ENCODE results near the gene SVEP1.

SVEP1 gene

DNA sequence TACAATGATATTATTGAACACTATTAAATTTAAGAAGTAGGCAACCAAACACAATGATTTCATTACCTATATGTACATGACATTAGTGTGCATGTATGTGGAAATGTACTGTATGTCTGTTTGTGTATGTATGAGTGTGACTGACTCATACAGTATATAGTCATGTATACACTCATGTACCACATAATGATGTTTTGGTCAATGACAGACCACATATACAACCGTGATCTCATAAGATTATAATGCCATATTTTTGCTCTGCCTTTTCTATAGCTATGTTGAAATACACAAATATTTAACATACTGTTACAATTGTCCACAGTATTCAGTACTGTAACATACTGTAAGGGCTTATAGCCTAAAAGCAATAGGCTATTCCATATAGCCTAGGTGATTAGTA, 19.7 kb downstream of the SVEP1 start:
- H3K27ac ChIP-seq = no peak overlapping the region
- TF ChIP-seq, protein P1, sequence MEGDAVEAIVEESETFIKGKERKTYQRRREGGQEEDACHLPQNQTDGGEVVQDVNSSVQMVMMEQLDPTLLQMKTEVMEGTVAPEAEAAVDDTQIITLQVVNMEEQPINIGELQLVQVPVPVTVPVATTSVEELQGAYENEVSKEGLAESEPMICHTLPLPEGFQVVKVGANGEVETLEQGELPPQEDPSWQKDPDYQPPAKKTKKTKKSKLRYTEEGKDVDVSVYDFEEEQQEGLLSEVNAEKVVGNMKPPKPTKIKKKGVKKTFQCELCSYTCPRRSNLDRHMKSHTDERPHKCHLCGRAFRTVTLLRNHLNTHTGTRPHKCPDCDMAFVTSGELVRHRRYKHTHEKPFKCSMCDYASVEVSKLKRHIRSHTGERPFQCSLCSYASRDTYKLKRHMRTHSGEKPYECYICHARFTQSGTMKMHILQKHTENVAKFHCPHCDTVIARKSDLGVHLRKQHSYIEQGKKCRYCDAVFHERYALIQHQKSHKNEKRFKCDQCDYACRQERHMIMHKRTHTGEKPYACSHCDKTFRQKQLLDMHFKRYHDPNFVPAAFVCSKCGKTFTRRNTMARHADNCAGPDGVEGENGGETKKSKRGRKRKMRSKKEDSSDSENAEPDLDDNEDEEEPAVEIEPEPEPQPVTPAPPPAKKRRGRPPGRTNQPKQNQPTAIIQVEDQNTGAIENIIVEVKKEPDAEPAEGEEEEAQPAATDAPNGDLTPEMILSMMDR (conservative IDR thresholded peaks at IDR 0.05) = no peak

DNA sequence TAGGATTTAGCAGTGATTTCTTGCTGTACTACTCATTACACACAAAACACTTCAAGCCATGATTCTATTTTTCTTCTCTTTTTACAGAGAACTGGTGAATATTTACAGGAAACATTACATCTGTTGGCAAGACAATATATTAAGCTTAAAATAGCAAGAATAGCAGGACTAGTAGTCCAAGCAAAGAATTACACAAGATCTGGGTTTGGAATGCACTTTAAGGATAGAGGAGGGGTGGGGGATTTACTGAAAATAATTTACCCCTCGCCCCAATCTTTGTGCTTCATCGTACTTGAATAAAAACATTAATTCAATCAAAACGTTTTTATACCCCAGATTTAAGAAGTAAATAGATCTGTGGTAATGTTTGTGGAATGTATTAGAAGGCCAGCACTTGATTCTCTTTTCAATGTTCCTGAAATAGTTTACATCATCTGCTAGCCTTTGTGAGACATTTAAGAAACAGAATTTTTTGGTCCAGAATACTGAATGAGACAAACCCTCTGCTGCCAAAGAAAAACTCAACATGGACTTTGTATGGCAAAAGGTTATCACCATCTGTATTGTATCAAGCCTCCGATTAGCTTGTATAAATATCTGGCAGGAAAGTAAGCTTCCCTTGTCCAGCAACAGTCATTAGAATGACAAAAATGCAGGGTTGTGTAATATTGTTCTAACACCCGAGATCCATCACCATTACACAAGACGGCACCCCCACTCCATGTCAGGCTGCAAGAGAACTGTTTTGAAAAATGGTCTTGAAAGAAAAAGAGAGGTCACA, 23.8 kb downstream of the SVEP1 start:
- H3K27ac ChIP-seq = no peak overlapping the region
- TF ChIP-seq, protein P1 (conservative IDR thresholded peaks at IDR 0.05) = no peak
- TF ChIP-seq ZFX (IDR thresholded peaks at IDR 0.05) = no peak

DNA sequence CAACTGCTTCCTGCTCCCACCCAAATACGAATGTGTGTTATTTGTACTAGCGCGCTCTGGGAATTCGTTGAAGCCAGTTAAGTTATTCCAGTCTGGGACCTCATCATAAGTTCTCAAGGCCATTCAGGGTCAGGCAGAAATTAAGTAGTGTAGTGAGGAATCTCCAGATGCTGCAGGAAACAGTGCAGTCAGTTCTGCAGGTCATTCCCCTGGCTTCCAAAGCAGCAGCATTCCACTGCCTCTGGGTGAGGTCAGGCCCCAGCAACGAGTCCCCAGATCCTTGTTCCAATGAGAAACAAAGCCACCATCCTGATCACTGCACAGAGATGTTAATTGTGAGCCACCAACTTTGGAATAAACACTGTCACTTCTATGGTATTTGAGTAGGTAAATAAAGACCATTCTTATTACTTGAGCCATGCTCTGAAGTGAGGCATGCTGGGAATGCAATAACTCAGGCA, 33.1 kb downstream of the SVEP1 start:
- H3K27ac ChIP-seq = no peak overlapping the region

DNA sequence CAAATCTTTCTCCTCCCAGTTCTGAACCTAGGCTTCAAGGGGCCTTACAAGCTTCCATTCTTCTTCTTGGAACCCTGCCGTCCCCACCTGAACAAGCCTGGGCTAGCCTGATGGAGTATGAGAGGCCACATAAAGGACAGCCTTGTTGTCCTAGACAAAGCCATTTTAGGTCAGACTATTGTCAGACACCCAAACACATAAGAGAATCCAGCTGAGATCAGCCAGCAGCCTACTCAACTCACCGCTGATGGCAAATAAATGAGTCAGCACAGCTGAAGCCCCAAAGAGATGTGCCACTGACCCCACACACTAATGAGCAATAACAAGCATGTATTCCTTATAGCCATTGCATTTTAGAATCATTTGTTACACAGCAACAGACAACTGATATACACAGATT, 33.8 kb downstream of the SVEP1 start:
- H3K27ac ChIP-seq = no peak overlapping the region
- TF ChIP-seq, protein P1 (conservative IDR thresholded peaks at IDR 0.05) = no peak
- TF ChIP-seq ZFX (IDR thresholded peaks at IDR 0.05) = no peak

More for the DNA sequence above, 33.1 kb downstream of the SVEP1 start:
- no peak for TF ChIP-seq ZFX (IDR thresholded peaks at IDR 0.05)
- TF ChIP-seq, protein P1 (conservative IDR thresholded peaks at IDR 0.05) = no peak

DNA sequence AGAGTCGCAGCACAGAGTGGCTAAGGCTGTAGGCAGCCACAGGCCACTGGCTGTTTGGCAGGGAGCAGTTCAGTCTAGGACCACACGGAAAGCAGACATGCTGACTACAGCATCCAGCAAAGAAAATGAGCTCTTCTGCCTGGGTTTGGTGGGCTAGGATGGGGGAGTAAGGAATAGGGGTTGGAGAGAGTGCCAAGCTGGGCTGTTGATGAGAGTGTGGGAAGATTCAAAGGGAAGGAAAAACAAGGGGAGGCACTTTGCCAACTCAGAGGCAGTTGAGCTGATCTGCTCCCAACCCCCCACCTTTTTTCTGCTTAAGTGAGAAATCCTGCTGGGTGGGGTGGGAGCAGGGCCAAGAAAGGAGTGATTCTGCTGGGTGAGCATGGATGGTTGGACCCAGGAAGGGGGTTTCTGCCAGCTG, 35.9 kb downstream of the SVEP1 start:
- H3K27ac ChIP-seq = no peak overlapping the region
- TF ChIP-seq ZFX (IDR thresholded peaks at IDR 0.05) = no peak
- TF ChIP-seq, protein P1 (conservative IDR thresholded peaks at IDR 0.05) = no peak

DNA sequence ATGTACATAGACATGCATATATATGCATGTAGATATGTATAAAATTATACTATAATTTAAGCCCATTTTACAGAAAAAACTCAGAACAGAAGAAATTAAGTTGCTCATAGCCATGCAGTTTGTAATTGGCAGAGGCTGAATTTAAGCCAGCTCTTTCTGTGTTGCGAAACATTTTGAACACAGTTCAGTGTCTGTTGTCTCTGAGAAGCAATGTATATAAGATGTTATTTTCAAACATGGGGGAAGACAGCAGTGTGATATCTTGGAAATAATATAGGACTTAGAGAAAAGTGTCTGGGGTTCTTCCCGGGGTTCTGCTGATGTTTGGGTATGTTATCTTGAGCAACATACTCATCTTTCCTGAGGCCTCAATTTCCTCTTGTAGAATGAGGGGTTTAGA, 37.6 kb downstream of the SVEP1 start:
- H3K27ac ChIP-seq = no peak overlapping the region
- no peak for TF ChIP-seq ZFX (IDR thresholded peaks at IDR 0.05)
- TF ChIP-seq, protein P1 (conservative IDR thresholded peaks at IDR 0.05) = no peak

DNA sequence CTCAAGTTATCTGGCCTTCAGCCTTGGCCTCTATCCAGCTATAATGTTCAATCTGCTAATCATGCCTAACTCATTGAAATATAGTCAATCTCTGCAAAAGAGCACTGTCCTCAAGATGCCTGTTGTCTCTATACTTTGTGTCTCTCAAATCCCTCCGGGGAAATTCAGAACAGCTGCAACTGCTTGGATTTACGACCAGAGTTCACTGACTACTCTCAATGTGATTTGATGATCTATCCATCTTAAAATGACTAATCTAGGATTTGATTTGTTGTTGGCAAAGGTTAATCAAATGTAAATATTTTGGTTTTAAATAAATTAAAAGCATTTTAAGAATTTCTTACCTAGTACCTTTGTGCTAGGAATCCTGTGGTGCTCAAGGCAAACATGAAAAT, 40.9 kb downstream of the SVEP1 start:
- no peak overlapping the region for H3K27ac ChIP-seq

More for the DNA sequence above, 40.9 kb downstream of the SVEP1 start:
- TF ChIP-seq, protein P1 (conservative IDR thresholded peaks at IDR 0.05) = no peak
- no peak for TF ChIP-seq ZFX (IDR thresholded peaks at IDR 0.05)
